Measurements from ENCODE around the gene BCL11A. TPM values are rescaled to one million over a fixed set of nuclear protein-coding genes. Genes with fewer than 3 reads are reported as not detected.

The BCL11A gene
- total RNA-seq, 1 donor from 2014 or later = 10.7 TPM

GRCh38 chr2:60486551-60486950, 66.9 kb downstream of the BCL11A start:
- Mint-ChIP-seq H3K4me1 (ENCODE audit: unreplicated experiment) (peaks cover 20% of the 10 kb centered on the region), H3K4me3 (ENCODE audit: unreplicated experiment) (no peak overlapping the region), H3K27me3 (ENCODE audit: unreplicated experiment) (no peaks in the 10 kb centered on the region), H3K9me3 (ENCODE audit: unreplicated experiment) (no peaks in the 10 kb centered on the region), H3K36me3 (ENCODE audit: unreplicated experiment) (no peaks in the 10 kb centered on the region), H3K27ac (ENCODE audit: unreplicated experiment) (no peak overlapping the region)
- DNase-seq (ENCODE audit: extremely low spot score, unreplicated experiment) = no peak
- no peak for TF ChIP-seq CTCF (IDR thresholded peaks at IDR 0.05)

GRCh38 chr2:60486067-60486466, 67.4 kb downstream of the BCL11A start:
- H3K27ac Mint-ChIP-seq (ENCODE audit: unreplicated experiment) = no peak overlapping the region
- no peaks in the 10 kb centered on the region for H3K36me3 Mint-ChIP-seq (ENCODE audit: unreplicated experiment)
- no peak for TF ChIP-seq CTCF (IDR thresholded peaks at IDR 0.05)
- no peak overlapping the region for H3K4me3 Mint-ChIP-seq (ENCODE audit: unreplicated experiment)
- DNase-seq (ENCODE audit: extremely low spot score, unreplicated experiment) = no peak
- peaks cover 20% of the 10 kb centered on the region for H3K4me1 Mint-ChIP-seq (ENCODE audit: unreplicated experiment)
- H3K27me3 Mint-ChIP-seq (ENCODE audit: unreplicated experiment) = no peaks in the 10 kb centered on the region
- no peaks in the 10 kb centered on the region for H3K9me3 Mint-ChIP-seq (ENCODE audit: unreplicated experiment)

GRCh38 chr2:60485550-60485949, 67.9 kb downstream of the BCL11A start:
- TF ChIP-seq CTCF (IDR thresholded peaks at IDR 0.05) = no peak
- no peak for DNase-seq (ENCODE audit: extremely low spot score, unreplicated experiment)
- H3K36me3 Mint-ChIP-seq (ENCODE audit: unreplicated experiment) = no peaks in the 10 kb centered on the region
- peaks cover 20% of the 10 kb centered on the region for H3K4me1 Mint-ChIP-seq (ENCODE audit: unreplicated experiment)
- H3K27ac Mint-ChIP-seq (ENCODE audit: unreplicated experiment) = no peak overlapping the region
- H3K27me3 Mint-ChIP-seq (ENCODE audit: unreplicated experiment) = no peaks in the 10 kb centered on the region
- H3K9me3 Mint-ChIP-seq (ENCODE audit: unreplicated experiment) = no peaks in the 10 kb centered on the region
- H3K4me3 Mint-ChIP-seq (ENCODE audit: unreplicated experiment) = no peak overlapping the region

- DNase-seq (ENCODE audit: extremely low spot score, unreplicated experiment) = no peak
- peaks cover 20% of the 10 kb centered on the region for H3K4me1 Mint-ChIP-seq (ENCODE audit: unreplicated experiment)
- no peak for TF ChIP-seq CTCF (IDR thresholded peaks at IDR 0.05)
- no peaks in the 10 kb centered on the region for H3K27me3 Mint-ChIP-seq (ENCODE audit: unreplicated experiment)
- H3K9me3 Mint-ChIP-seq (ENCODE audit: unreplicated experiment) = no peaks in the 10 kb centered on the region
- no peak overlapping the region for H3K27ac Mint-ChIP-seq (ENCODE audit: unreplicated experiment)
- H3K36me3 Mint-ChIP-seq (ENCODE audit: unreplicated experiment) = no peaks in the 10 kb centered on the region
- no peak overlapping the region for H3K4me3 Mint-ChIP-seq (ENCODE audit: unreplicated experiment)
Measured at GRCh38 chr2:60485055-60485454, 68.4 kb downstream of the BCL11A start.

- no peak for DNase-seq (ENCODE audit: extremely low spot score, unreplicated experiment)
- Mint-ChIP-seq H3K9me3 (ENCODE audit: unreplicated experiment) (no peaks in the 10 kb centered on the region), H3K4me1 (ENCODE audit: unreplicated experiment) (peaks cover 20% of the 10 kb centered on the region), H3K4me3 (ENCODE audit: unreplicated experiment) (peak overlapping the region; percentile 39), H3K36me3 (ENCODE audit: unreplicated experiment) (no peaks in the 10 kb centered on the region), H3K27me3 (ENCODE audit: unreplicated experiment) (no peaks in the 10 kb centered on the region), H3K27ac (ENCODE audit: unreplicated experiment) (peak overlapping the region; percentile 87)
- TF ChIP-seq CTCF (IDR thresholded peaks at IDR 0.05) = no peak
Measured at GRCh38 chr2:60484133-60484645, 69.3 kb downstream of the BCL11A start.

Measured in osteocyte (in vitro differentiated cells).